Mesenchymal stem cell (in vitro differentiated cells and primary cell): Measurements from ENCODE around the gene FAM110D.

Experiments
- DNase-seq: peaks from one replicate; pipeline ENCODE4 v3.0.0-alpha.2; 2013
- H2AFZ ChIP-seq: one replicate; pipeline ENCODE4 v1.6.1; 2013; ENCODE audit warnings: low read depth, mild to moderate bottlenecking, control low read depth, inconsistent platforms, low read length, moderate library complexity
- H2AK5ac ChIP-seq: 2 replicates; pipeline ENCODE4 v1.6.1; 2013; ENCODE audit warnings: low read length, moderate library complexity, mild to moderate bottlenecking, inconsistent platforms; ENCODE audit not compliant: severe bottlenecking
- H2BK120ac ChIP-seq: one replicate; pipeline ENCODE4 v1.6.1; 2013; ENCODE audit warnings: low read depth, mild to moderate bottlenecking, inconsistent platforms, low read length, moderate library complexity
- H2BK12ac ChIP-seq, 2 experiments: one replicate each; pipeline ENCODE4 v1.6.1; 2013; ENCODE audit warnings: inconsistent platforms in 2 of 2, low read length in 2 of 2, mild to moderate bottlenecking in 2 of 2, moderate library complexity in 2 of 2, control low read depth in 1 of 2
- H2BK15ac ChIP-seq: one replicate; pipeline ENCODE4 v1.6.1; 2013; ENCODE audit warnings: mild to moderate bottlenecking, low read depth, inconsistent platforms; ENCODE audit not compliant: poor library complexity, severe bottlenecking
- H2BK5ac ChIP-seq: 2 replicates; pipeline ENCODE4 v1.6.1; 2013; ENCODE audit warnings: low read depth, mild to moderate bottlenecking, low read length, control low read depth, inconsistent platforms; ENCODE audit not compliant: poor library complexity, severe bottlenecking
- H3K14ac ChIP-seq, 2 experiments: one replicate each; pipeline ENCODE4 v1.6.1; 2013; ENCODE audit warnings: inconsistent platforms in 2 of 2, low read length in 2 of 2, control low read depth in 1 of 2, mild to moderate bottlenecking in 1 of 2, moderate library complexity in 1 of 2
- H3K18ac ChIP-seq, 2 experiments: one replicate each; pipeline ENCODE4 v1.6.1; 2013; ENCODE audit warnings: inconsistent platforms in 2 of 2, low read length in 2 of 2, control low read depth in 1 of 2, low read depth in 1 of 2, mild to moderate bottlenecking in 1 of 2
- H3K23ac ChIP-seq, 2 experiments: one replicate each; pipeline ENCODE4 v1.6.1; 2013; ENCODE audit warnings: inconsistent platforms in 2 of 2, low read length in 2 of 2, mild to moderate bottlenecking in 2 of 2, moderate library complexity in 2 of 2, control low read depth in 1 of 2
- H3K27ac ChIP-seq: 2 replicates; pipeline ENCODE4 v1.5.1; 2013; ENCODE audit warnings: mild to moderate bottlenecking, moderate library complexity, low read length, control low read depth, inconsistent platforms; ENCODE audit not compliant: poor library complexity, severe bottlenecking
- H3K27me3 ChIP-seq, 2 experiments: 2 replicates each; pipeline versions ENCODE4 v1.6.1 to v1.7.0; 2013; ENCODE audit warnings: low read length in 2 of 2, mild to moderate bottlenecking in 2 of 2, moderate library complexity in 2 of 2, control low read depth in 1 of 2, inconsistent platforms in 1 of 2; ENCODE audit not compliant: control insufficient read depth in 1 of 2, insufficient read depth in 1 of 2
- H3K36me3 ChIP-seq, 2 experiments: 2 replicates each; pipeline versions ENCODE4 v1.6.1 to v1.7.0; 2013; ENCODE audit warnings: low read length in 2 of 2, control low read depth in 1 of 2, inconsistent platforms in 1 of 2, low read depth in 1 of 2, mild to moderate bottlenecking in 1 of 2; ENCODE audit not compliant: insufficient read depth in 2 of 2, control insufficient read depth in 1 of 2
- H3K4ac ChIP-seq, 2 experiments: one replicate each; pipeline ENCODE4 v1.6.1; 2013; ENCODE audit warnings: inconsistent platforms in 2 of 2, low read length in 2 of 2, mild to moderate bottlenecking in 2 of 2, moderate library complexity in 2 of 2, control low read depth in 1 of 2, low read depth in 1 of 2
- H3K4me1 ChIP-seq: 2 replicates; pipeline ENCODE4 v1.6.1; 2013; ENCODE audit warnings: low read depth, low read length, control low read depth; ENCODE audit not compliant: control insufficient read depth, insufficient read depth
- H3K4me2 ChIP-seq: 2 replicates; pipeline ENCODE4 v1.6.1; 2013; ENCODE audit warnings: low read length, mild to moderate bottlenecking, inconsistent platforms; ENCODE audit not compliant: poor library complexity, severe bottlenecking
- H3K4me3 ChIP-seq, 2 experiments: 2 replicates each; pipeline versions ENCODE4 v1.5.1 to v1.7.0; 2013; ENCODE audit warnings: low read length in 2 of 2, mild to moderate bottlenecking in 2 of 2, control low read depth in 1 of 2, low read depth in 1 of 2; ENCODE audit not compliant: insufficient read depth in 1 of 2
- H3K79me1 ChIP-seq: replicated peaks from 2 replicates; pipeline ENCODE4 v1.6.1; 2013; ENCODE audit warnings: mild to moderate bottlenecking, control low read depth, low read length, inconsistent platforms; ENCODE audit not compliant: poor library complexity, severe bottlenecking
- H3K9ac ChIP-seq: 2 replicates; pipeline ENCODE4 v1.7.0; 2013; ENCODE audit warnings: mild to moderate bottlenecking, low read length, moderate library complexity
- H3K9me3 ChIP-seq: 2 replicates; pipeline ENCODE4 v1.7.0; 2013; ENCODE audit warnings: mild to moderate bottlenecking, low read length; ENCODE audit not compliant: control insufficient read depth
- H4K8ac ChIP-seq: one replicate; pipeline ENCODE4 v1.6.1; 2013; ENCODE audit warnings: inconsistent platforms, mild to moderate bottlenecking, low read length, moderate library complexity
- H4K91ac ChIP-seq: one replicate; pipeline ENCODE4 v1.6.1; 2013; ENCODE audit warnings: mild to moderate bottlenecking, low read length, inconsistent platforms
- WGBS: methylation state at CpG from one replicate; pipeline ENCODE4 v1.1.7; 2013; ENCODE audit warnings: mixed read lengths; 5-methylcytosine and 5-hydroxymethylcytosine counted together

The FAM110D gene

DNA sequence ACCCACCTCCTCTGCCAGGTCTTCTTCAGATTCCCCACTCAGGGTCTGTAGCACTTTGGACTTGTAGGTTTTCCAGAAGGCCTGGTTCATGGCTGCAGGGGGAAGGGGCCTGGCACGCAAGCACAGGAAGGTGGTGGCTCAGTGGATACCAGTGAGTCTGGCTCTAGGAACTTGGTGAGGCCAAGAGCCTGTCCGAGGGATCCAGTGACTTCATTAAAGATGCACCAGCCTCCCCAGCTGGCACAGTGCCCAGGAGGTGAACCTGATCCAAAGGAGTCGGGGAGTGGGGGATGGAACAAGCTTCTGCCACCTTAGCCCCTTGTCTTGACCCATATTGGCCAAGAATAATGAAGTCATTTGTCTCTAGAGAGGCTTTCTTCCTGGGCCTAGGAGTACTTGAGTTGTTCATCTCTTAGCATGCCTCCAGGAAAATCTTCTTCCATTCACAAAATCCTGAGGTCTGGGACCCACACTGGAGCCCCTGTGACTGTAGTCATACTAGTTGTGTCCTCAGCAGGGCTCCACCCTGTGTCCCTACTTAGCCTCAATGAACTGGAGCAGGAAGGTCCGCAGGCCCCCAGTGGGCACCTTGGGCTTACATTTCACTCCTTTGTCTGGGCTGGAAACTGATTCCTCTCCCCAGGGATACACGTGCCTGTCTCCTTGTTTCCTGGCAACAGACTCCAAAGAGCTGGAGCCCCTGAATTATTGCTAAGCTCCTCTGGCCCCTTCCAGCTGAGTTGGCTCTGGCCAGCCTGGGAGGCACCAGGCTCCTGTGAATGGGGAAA, 9.7 kb downstream of the FAM110D start, which contains the start of gene C1orf232:
Gene C1orf232, minus strand, starts transcription at position 554 of the 788 bp plus-strand sequence. Its CDS starts 464 bp downstream, at position 90.
- DNase-seq, result no peak
- 91% methylated on average over 5 of the region's 5 CpGs for WGBS
- peak within 1 kb of the TSS; percentile 95 for H2BK15ac ChIP-seq

DNA sequence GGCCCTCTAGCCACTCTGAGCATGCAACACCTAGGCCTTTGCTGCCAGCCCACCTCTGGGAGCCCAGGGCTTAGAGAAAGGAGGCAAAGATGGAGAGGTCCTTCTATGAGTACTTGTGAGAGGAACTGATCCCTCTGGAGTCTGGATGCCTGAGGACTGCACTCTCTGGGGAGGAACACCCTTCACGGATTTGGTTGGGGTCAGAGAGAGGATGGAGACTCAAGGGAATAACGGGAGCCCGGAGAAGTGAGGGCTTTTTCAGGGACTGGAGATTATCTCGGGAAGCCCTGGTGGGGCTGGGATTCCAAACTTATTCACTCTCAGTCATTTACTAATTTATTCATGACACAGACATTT, 10.3 kb downstream of the FAM110D start:
- peak overlapping the region; percentile 88 for H3K4me2 ChIP-seq
- peak overlapping the region; percentile 95 for H3K9ac ChIP-seq
- H3K27me3 ChIP-seq, result peaks cover 0 to 21% of the 10 kb centered on the region in 2 experiments
- H2AK5ac ChIP-seq, result no peak overlapping the region
- H3K14ac ChIP-seq, result no peak overlapping the region
- H3K36me3 ChIP-seq, result peaks cover 9 to 10% of the 10 kb centered on the region in 2 experiments
- WGBS, result 58% methylated on average over 1 of the region's 4 CpGs
- no peak overlapping the region for H4K8ac ChIP-seq
- H2BK120ac ChIP-seq, result no peak overlapping the region
- no peak overlapping the region for H3K23ac ChIP-seq
- H2BK5ac ChIP-seq, result no peak overlapping the region
- peak overlapping the region in 1 of 2 experiments; percentile 57 for H2BK12ac ChIP-seq
- H2BK15ac ChIP-seq, result no peak overlapping the region
- H3K18ac ChIP-seq, result no peak overlapping the region
- H3K4ac ChIP-seq, result no peak overlapping the region
- H3K4me1 ChIP-seq, result peaks cover 21% of the 10 kb centered on the region
- H3K9me3 ChIP-seq, result no peaks in the 10 kb centered on the region
- peak overlapping the region; percentile 94 for H2AFZ ChIP-seq
- H4K91ac ChIP-seq, result no peak overlapping the region
- no peak for DNase-seq
- H3K4me3 ChIP-seq, result peak overlapping the region in 1 of 2 experiments; percentile 89
- peaks cover 20% of the 10 kb centered on the region for H3K79me1 ChIP-seq
- no peak overlapping the region for H3K27ac ChIP-seq

More for the DNA sequence above, 9.7 kb downstream of the FAM110D start, which contains the start of gene C1orf232:
- Histone ChIP-seq H2BK5ac (no peak within 1 kb of the TSS), H3K4me1 (peaks cover 25% of the 10 kb centered on the region), H3K9me3 (no peaks in the 10 kb centered on the region), H2BK120ac (no peak within 1 kb of the TSS), H2AK5ac (no peak within 1 kb of the TSS), H3K23ac (no peak within 1 kb of the TSS), H2BK12ac (peak within 1 kb of the TSS in 1 of 2 experiments; percentile 57), H2AFZ (peak within 1 kb of the TSS; percentile 94), H3K14ac (no peak within 1 kb of the TSS), H3K27me3 (peaks cover 4 to 26% of the 10 kb centered on the region in 2 experiments), H4K8ac (peak within 1 kb of the TSS; percentile 84), H3K4me2 (peak within 1 kb of the TSS; percentile 88), H3K18ac (peak within 1 kb of the TSS; percentile 80 to 89), H3K4ac (peak within 1 kb of the TSS in 1 of 2 experiments; percentile 95), H3K27ac (no peak within 1 kb of the TSS), H3K79me1 (peaks cover 20% of the 10 kb centered on the region), H4K91ac (peak within 1 kb of the TSS; percentile 72), H3K36me3 (peaks cover 9 to 10% of the 10 kb centered on the region in 2 experiments), H3K4me3 (peak within 1 kb of the TSS; percentile 89), H3K9ac (peak within 1 kb of the TSS; percentile 95)

DNA sequence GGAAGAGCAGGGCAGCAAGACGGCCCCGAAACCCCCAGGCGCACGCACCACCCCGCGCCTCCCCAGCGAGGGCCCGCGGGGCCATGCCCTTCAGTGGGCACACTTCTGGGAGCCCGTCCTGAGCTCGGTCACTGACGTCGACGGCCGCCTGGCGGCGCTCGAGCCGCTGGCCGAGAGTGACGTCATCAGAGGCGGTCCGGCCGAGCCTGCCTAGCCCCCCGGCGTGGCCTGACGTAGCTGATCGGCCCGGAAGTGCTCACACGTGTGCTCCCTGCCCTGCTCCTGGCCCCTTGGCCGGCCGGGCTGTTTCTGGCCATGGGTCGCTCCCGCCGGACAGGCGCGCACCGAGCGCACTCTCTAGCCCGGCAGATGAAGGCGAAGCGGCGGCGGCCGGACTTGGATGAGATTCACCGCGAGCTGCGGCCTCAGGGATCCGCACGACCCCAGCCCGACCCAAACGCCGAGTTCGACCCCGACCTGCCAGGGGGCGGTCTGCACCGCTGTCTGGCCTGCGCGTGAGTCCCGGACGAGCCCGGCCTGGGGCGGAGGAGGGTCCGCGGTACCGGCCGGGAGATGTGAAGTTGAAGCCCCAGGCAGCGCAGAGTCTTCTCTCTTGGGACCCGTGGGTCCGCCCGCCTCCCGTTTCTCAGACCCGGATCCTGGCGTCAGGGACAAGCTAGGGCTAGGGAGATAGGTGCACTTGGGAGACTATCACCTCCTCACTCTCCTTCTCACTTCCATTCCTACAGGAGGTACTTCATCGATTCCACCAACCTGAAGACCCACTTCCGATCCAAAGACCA, 11.0 kb downstream of the FAM110D start, which contains the start of gene ZNF593:
Gene ZNF593, plus strand, starts transcription at position 240 of the 803 bp plus-strand sequence. Its CDS starts 76 bp downstream, at position 316.
- Histone ChIP-seq H3K4ac (peak within 1 kb of the TSS; percentile 66 to 95), H2BK5ac (peak within 1 kb of the TSS; percentile 14), H3K9me3 (no peaks in the 10 kb centered on the region), H3K23ac (no peak within 1 kb of the TSS), H3K27me3 (peaks cover 0 to 15% of the 10 kb centered on the region in 2 experiments), H2BK120ac (peak within 1 kb of the TSS; percentile 76), H2BK12ac (peak within 1 kb of the TSS; percentile 11 to 57), H2BK15ac (peak within 1 kb of the TSS; percentile 95), H3K27ac (no peak within 1 kb of the TSS), H4K91ac (peak within 1 kb of the TSS; percentile 72), H4K8ac (peak within 1 kb of the TSS; percentile 84), H2AK5ac (no peak within 1 kb of the TSS), H3K79me1 (peaks cover 20% of the 10 kb centered on the region), H2AFZ (peak within 1 kb of the TSS; percentile 94), H3K4me3 (peak within 1 kb of the TSS; percentile 89), H3K18ac (peak within 1 kb of the TSS; percentile 80 to 89), H3K36me3 (peaks cover 9 to 10% of the 10 kb centered on the region in 2 experiments), H3K4me1 (peaks cover 16% of the 10 kb centered on the region), H3K4me2 (peak within 1 kb of the TSS; percentile 88), H3K14ac (peak within 1 kb of the TSS; percentile 26 to 87), H3K9ac (peak within 1 kb of the TSS; percentile 95)
- peak; percentile 92 for DNase-seq
- under 1% methylated on average over 67 of the region's 76 CpGs for WGBS
